ENCODE data around the gene ARSG. TPM values are rescaled to one million over a fixed set of nuclear protein-coding genes. Genes with fewer than 3 reads are reported as not detected.

ARSG gene
- total and polyA plus RNA-seq, 2 of the 4 experiments (the other 2 are of a cell fraction): 2.9 to 3.0 TPM

GRCh38 chr17:68440526-68440925, 149.2 kb downstream of the ARSG start:
- H2AK9ac ChIP-seq (replicated peaks; ENCODE audit: low read depth, low read length, poor library complexity): no peak overlapping the region
- ATAC-seq (ENCODE audit: low read depth) (no peak), DNase-seq (no peak)
- BruUV-seq (replicated peaks): no TSS peak
- no peak overlapping the region for H3K4me3 ChIP-seq (ENCODE audit: insufficient read depth, low read depth, low read length)
- H3K36me3 ChIP-seq (ENCODE audit: control insufficient read depth, insufficient read depth, low read length): peaks cover 32% of the 10 kb centered on the region
- H4K5ac ChIP-seq (ENCODE audit: low read depth, low read length): no peak overlapping the region
- H3K4ac ChIP-seq (ENCODE audit: low read depth, low read length): no peak overlapping the region
- H3K4me1 ChIP-seq (ENCODE audit: control insufficient read depth, insufficient read depth, low read length): peaks cover 9% of the 10 kb centered on the region
- intact Hi-C loops (cut with micrococcal nuclease): no loop called here
- no peak overlapping the region for H3K4me2 ChIP-seq (ENCODE audit: low read depth, low read length)
- WGBS, 2 experiments (ENCODE audit: extremely low coverage in 2 of 2, insufficient read length in 1 of 2): no CpG with 5 or more reads among the region's 2 CpGs
- in situ Hi-C loops (cut with MboI; ENCODE audit: low sequenced_read_pairs): no loop called here
- H3K9ac ChIP-seq (ENCODE audit: low read depth, low read length): no peak overlapping the region
- ChIA-PET POLR2A (ENCODE audit: unreplicated experiment) (interaction anchor here (0.7 kb wide), 1 partner anchor 485 kb away, joined by 3 read pairs; no protein-coding TSS in a partner anchor), CTCF (interaction anchor here (1.1 kb wide), 1 partner anchor 41 kb away, joined by 3 read pairs; no protein-coding TSS in a partner anchor)
- no peak overlapping the region for H3K14ac ChIP-seq (replicated peaks; ENCODE audit: low read depth, low read length)
- no peak for TF ChIP-seq NFE2L2 (IDR thresholded peaks at IDR 0.05; ENCODE audit: low read depth, low read length)
- no peak for TF ChIP-seq MAFK (IDR thresholded peaks at IDR 0.05; ENCODE audit: low read depth, low read length)
- TF ChIP-seq CTCF (conservative IDR thresholded peaks at IDR 0.05; ENCODE audit: low read depth, low read length): no peak
- TF ChIP-seq SMC3 (IDR thresholded peaks at IDR 0.05; ENCODE audit: low read depth, low read length): no peak
- TF ChIP-seq CEBPB (IDR thresholded peaks at IDR 0.05; ENCODE audit: low read depth, low read length): no peak
- TF ChIP-seq CHD1 (IDR thresholded peaks at IDR 0.05; ENCODE audit: low read depth, low read length): no peak
- no peak for TF ChIP-seq FOS (IDR thresholded peaks at IDR 0.05; ENCODE audit: low read depth, low read length)
- no peak overlapping the region for H3K56ac ChIP-seq (ENCODE audit: extremely low read depth, insufficient read depth, low read length)
- H2BK20ac ChIP-seq (ENCODE audit: low read depth, low read length): no peak overlapping the region
- no peak overlapping the region for H2AFZ ChIP-seq (replicated peaks; ENCODE audit: low read length, poor library complexity)
- H2AK5ac ChIP-seq (ENCODE audit: low read depth, low read length): no peak overlapping the region
- H2BK5ac ChIP-seq (ENCODE audit: low read depth, low read length, poor library complexity, severe bottlenecking): no peak overlapping the region
- no peak overlapping the region for H4K8ac ChIP-seq (ENCODE audit: low read depth in 2 of 2, low read length in 2 of 2)
- H2BK120ac ChIP-seq (ENCODE audit: low read depth, low read length): no peak overlapping the region
- no peaks in the 10 kb centered on the region for H3K27me3 ChIP-seq (ENCODE audit: control insufficient read depth, insufficient read depth, low read length)
- dilution Hi-C loops (cut with HindIII; ENCODE audit: low sequenced_read_pairs, unreplicated experiment): no loop called here
- H3K23ac ChIP-seq (ENCODE audit: low read depth, low read length): no peak overlapping the region
- peaks cover 8% of the 10 kb centered on the region; the same call in 1 of the 2 replicates for H4K20me1 ChIP-seq (ENCODE audit: insufficient read depth, low read length)
- H3K18ac ChIP-seq (ENCODE audit: low read depth, low read length): no peak overlapping the region
- peaks cover 0 to 23% of the 10 kb centered on the region in 2 experiments; a peak in 3 of 4 replicates for H3K79me1 ChIP-seq (ENCODE audit: low read depth in 1 of 2, low read length in 2 of 2)
- H3K9me3 ChIP-seq (ENCODE audit: control insufficient read depth, insufficient read depth, low read length): no peaks in the 10 kb centered on the region
- H2BK15ac ChIP-seq (ENCODE audit: low read depth, low read length): no peak overlapping the region
- peaks cover 4% of the 10 kb centered on the region; the same call in 1 of the 2 replicates for H3K9me1 ChIP-seq (ENCODE audit: insufficient read depth, low read length)
- H3K27ac ChIP-seq (ENCODE audit: insufficient read depth, low read length): no peak overlapping the region
- no peak overlapping the region for H4K91ac ChIP-seq (ENCODE audit: insufficient read depth, low read depth, low read length)

Data from IMR-90 (cell line).